DMS 273 (cell line): ENCODE results near the gene KCNJ9.
"Not testable (repeated sequence)": the region's sequence is repeated elsewhere in the genome, so short reads cannot be mapped to it uniquely, and the experiment has no call there.

ENCODE experiments used
- DNase-seq: peaks from one replicate; lab custom pipeline; 2025; ENCODE audit not compliant: unreplicated experiment; lab: John Stamatoyannopoulos, UW

The KCNJ9 gene

GRCh38 chr1:160101717-160102522 is 20.6 kb downstream of the KCNJ9 start:
- no peak for DNase-seq

- DNase-seq: no peak
Measured at GRCh38 chr1:160103658-160104408, 22.5 kb downstream of the KCNJ9 start.

GRCh38 chr1:160104486-160104885 is 23.1 kb downstream of the KCNJ9 start:
- no peak for DNase-seq

- no peak for DNase-seq
Measured at GRCh38 chr1:160105155-160105554, 23.8 kb downstream of the KCNJ9 start.

GRCh38 chr1:160107512-160107911 is 26.2 kb downstream of the KCNJ9 start:
- no peak for DNase-seq

GRCh38 chr1:160108888-160109662 is 27.7 kb downstream of the KCNJ9 start:
- peak; percentile 86 for DNase-seq

- no peak for DNase-seq
Measured at GRCh38 chr1:160109686-160110085, 28.3 kb downstream of the KCNJ9 start.

- DNase-seq: not testable (repeated sequence)
Measured at GRCh38 chr1:160111462-160111861, 30.1 kb downstream of the KCNJ9 start.

- no peak for DNase-seq
Measured at GRCh38 chr1:160112357-160112756, 31.0 kb downstream of the KCNJ9 start.

GRCh38 chr1:160113407-160113806 is 32.1 kb downstream of the KCNJ9 start:
- no peak for DNase-seq

- DNase-seq: no peak
Measured at GRCh38 chr1:160114085-160114484, 32.7 kb downstream of the KCNJ9 start.

GRCh38 chr1:160115545-160116282 is 34.4 kb downstream of the KCNJ9 start, which contains the start of gene ATP1A2:
TSS of gene ATP1A2 (plus strand) at chr1:160115759. CDS start at chr1:160115862, 103 bp downstream.
- no peak for DNase-seq

GRCh38 chr1:160116283-160117147 is 35.2 kb downstream of the KCNJ9 start:
- peak; percentile 26 for DNase-seq

- DNase-seq: no peak
Measured at GRCh38 chr1:160117300-160117699, 36.0 kb downstream of the KCNJ9 start.

- DNase-seq: no peak
Measured at GRCh38 chr1:160117709-160118183, 36.4 kb downstream of the KCNJ9 start.

GRCh38 chr1:160118928-160119327 is 37.6 kb downstream of the KCNJ9 start:
- no peak for DNase-seq

GRCh38 chr1:160120797-160121196 is 39.5 kb downstream of the KCNJ9 start:
- DNase-seq: no peak

GRCh38 chr1:160121388-160121787 is 40.0 kb downstream of the KCNJ9 start:
- DNase-seq: no peak

GRCh38 chr1:160122978-160123495 is 41.7 kb downstream of the KCNJ9 start:
- DNase-seq: no peak
